K562 (cell line): ENCODE measurements around the gene OR51B5. TPM values are rescaled to one million over a fixed set of nuclear protein-coding genes. Genes with fewer than 3 reads are reported as not detected.
A peak's percentile ranks its signal among the peaks of the same experiment; 100 is the strongest.

Experiments
- ATAC-seq: fragments of 200-7000 bp; cut with Tn5 transposase; 3 replicates; pipeline ENCODE4 v1.9.1; 2020; ENCODE audit warnings: moderate library complexity
- BruUV-seq: library from RNA; stranded (reverse); fragments of 400-500 nt; replicated peaks from 2 replicates; lab custom pipeline; 2021; lab: Mats Ljungman, UMichigan
- CTCF ChIA-PET: fragments of 300-600 bp; formaldehyde crosslinking; extraction: SDS; loops from one replicate; lab custom pipeline; 2021; ENCODE audit warnings: low intra/inter-chr PET ratio; lab: Yijun Ruan, JAX
- POLR2A ChIA-PET: fragments of 300-600, 350-650 bp; sonication (Branson Sonifier 250); formaldehyde crosslinking; extraction: SDS; loops from one replicate; lab custom pipeline; 2021; ENCODE audit warnings: antibody characterized with exemption, inconsistent platforms; lab: Yijun Ruan, JAX
- DNase-seq, 4 experiments: peaks; one replicate each; pipeline versions ENCODE4 v3.0.0 to v3.0.0-alpha.2; 2011 to 2018; ENCODE audit warnings: low spot score in 3 of 4, mixed read lengths in 3 of 4; ENCODE audit errors: extremely low read depth in 1 of 4
- FAIRE-seq: peaks from 2 replicates; lab custom pipeline; 2011; peaks lifted over from hg19 to GRCh38; lab: Jason Lieb, UNC
- H2AFZ ChIP-seq: 2 replicates; pipeline ENCODE4 v1.6.0; 2011; ENCODE audit warnings: low read depth, low read length, control low read depth, inconsistent platforms
- H3K27ac ChIP-seq: fragments of 200-600 bp; 3 replicates; pipeline ENCODE4 v1.8.0; 2011; ENCODE audit warnings: low read depth, mild to moderate bottlenecking, control low read depth, inconsistent platforms, low read length, moderate library complexity, mixed read lengths; ENCODE audit errors: extremely low read depth
- H3K27me3 ChIP-seq, 2 experiments: fragments of 300-600 bp in 1 of 2; 2 replicates in 1 of 2; 3 replicates in 1 of 2; pipeline versions ENCODE4 v1.6.0 to v1.8.0; 2011; ENCODE audit warnings: inconsistent platforms in 2 of 2, low read length in 2 of 2, mild to moderate bottlenecking in 1 of 2, mixed read lengths in 1 of 2, moderate library complexity in 1 of 2; ENCODE audit not compliant: control insufficient read depth in 2 of 2, insufficient read depth in 2 of 2
- H3K36me3 ChIP-seq: fragments of 300-600 bp; 3 replicates; pipeline ENCODE4 v1.8.0; 2011; ENCODE audit warnings: mild to moderate bottlenecking, low read length, inconsistent platforms; ENCODE audit not compliant: control insufficient read depth, insufficient read depth
- H3K4me1 ChIP-seq, 2 experiments: fragments of 200-600 bp in 1 of 2; replicated peaks in 1 of 2; 2 replicates in 1 of 2; 3 replicates in 1 of 2; pipeline versions ENCODE4 v1.5.1 to v1.8.0; 2011; ENCODE audit warnings: inconsistent platforms in 2 of 2, low read length in 2 of 2, mild to moderate bottlenecking in 1 of 2, mixed read lengths in 1 of 2, moderate library complexity in 1 of 2; ENCODE audit not compliant: control insufficient read depth in 2 of 2, insufficient read depth in 2 of 2
- H3K4me2 ChIP-seq: 2 replicates; pipeline ENCODE4 v1.6.1; 2011; ENCODE audit warnings: low read length, control low read depth, inconsistent platforms, mixed read lengths; ENCODE audit not compliant: insufficient read depth
- H3K4me3 ChIP-seq: fragments of 200-600 bp; sonication (generic), shearing (Covaris generic); 2 replicates; pipeline ENCODE4 v1.5.1; 2016; ENCODE audit warnings: control low read depth, inconsistent platforms
- H3K79me2 ChIP-seq: fragments of 200-600 bp; 3 replicates; pipeline ENCODE4 v1.8.0; 2011; ENCODE audit warnings: low read length, inconsistent platforms; ENCODE audit not compliant: control insufficient read depth, insufficient read depth
- H3K9ac ChIP-seq, 2 experiments: 2 replicates each; pipeline versions ENCODE4 v1.6.0 to v1.6.1; 2011; ENCODE audit warnings: low read depth in 2 of 2, low read length in 2 of 2, control low read depth in 1 of 2, inconsistent platforms in 1 of 2, mild to moderate bottlenecking in 1 of 2, mixed read lengths in 1 of 2; ENCODE audit not compliant: insufficient read depth in 1 of 2
- H3K9me1 ChIP-seq: one replicate; pipeline ENCODE4 v1.6.0; 2011; ENCODE audit warnings: inconsistent platforms, mild to moderate bottlenecking, low read length, moderate library complexity; ENCODE audit not compliant: control insufficient read depth, insufficient read depth
- H3K9me3 ChIP-seq: replicated peaks from 2 replicates; pipeline ENCODE4 v1.5.1; 2011; ENCODE audit warnings: low read depth, low read length, inconsistent platforms; ENCODE audit not compliant: control insufficient read depth, insufficient read depth
- H4K20me1 ChIP-seq: replicated peaks from 2 replicates; pipeline ENCODE4 v1.6.1; 2011; ENCODE audit warnings: low read length, inconsistent platforms, mixed read lengths; ENCODE audit not compliant: control insufficient read depth, insufficient read depth
- C11orf30 ChIP-seq: fragments of 450-650 bp; IDR thresholded peaks from 2 replicates; pipeline ENCODE4 v1.6.1; 2016; ENCODE audit warnings: low read depth, mild to moderate bottlenecking
- CCNT2 ChIP-seq: IDR thresholded peaks from 2 replicates; pipeline ENCODE4 v1.6.1; 2011; ENCODE audit warnings: borderline replicate concordance, low read depth, mild to moderate bottlenecking, moderate library complexity, mixed read lengths, low read length; ENCODE audit not compliant: insufficient read length; ENCODE audit errors: extremely low read depth
- DMBX1 ChIP-seq: fragments of 250-450 bp; sonication (Bioruptor Pico); IDR thresholded peaks from 2 replicates; pipeline ENCODE4 v1.8.0; 2022; ENCODE audit warnings: inconsistent platforms, mild to moderate bottlenecking, moderate library complexity, borderline replicate concordance
- FOSL1 ChIP-seq: fragments of 200-800 bp; sonication (Bioruptor generic); conservative IDR thresholded peaks from 2 replicates; pipeline ENCODE4 v1.6.1; 2016; ENCODE audit warnings: missing genetic modification characterization, missing compliant biosample characterization
- GABPA ChIP-seq: fragments of 200-800 bp; sonication (Bioruptor generic); conservative IDR thresholded peaks from 2 replicates; pipeline ENCODE4 v1.6.1; 2016; ENCODE audit warnings: low read depth, missing genetic modification characterization, missing compliant biosample characterization
- GATAD2B ChIP-seq: fragments of 450-650 bp; IDR thresholded peaks from 2 replicates; pipeline ENCODE4 v1.6.1; 2017; ENCODE audit warnings: mild to moderate bottlenecking, borderline replicate concordance
- JUND ChIP-seq, 2 experiments: IDR thresholded peaks; 2 replicates in 1 of 2; 3 replicates in 1 of 2; pipeline ENCODE4 v1.6.1; 2011; ENCODE audit warnings: borderline replicate concordance in 2 of 2, low read depth in 2 of 2, low read length in 2 of 2, improper control_type of control experiment in 1 of 2, missing biosample characterization in 1 of 2, missing genetic modification characterization in 1 of 2, missing genetic modification reagents in 1 of 2
- MCM2 ChIP-seq: fragments of 450-650 bp; IDR thresholded peaks from 2 replicates; pipeline ENCODE4 v1.6.1; 2017; ENCODE audit warnings: low read depth, mild to moderate bottlenecking
- NR3C1 ChIP-seq: sonication (generic); formaldehyde crosslinking; IDR thresholded peaks from 2 replicates; pipeline ENCODE4 v1.8.1; 2022; ENCODE audit warnings: missing genetic modification reagents
- NUFIP1 ChIP-seq: fragments of 450-650 bp; IDR thresholded peaks from 2 replicates; pipeline ENCODE4 v1.6.1; 2018; ENCODE audit not compliant: partially characterized antibody
- POLR2G ChIP-seq: fragments of 200-400 bp; formaldehyde crosslinking; IDR thresholded peaks from 2 replicates; pipeline ENCODE4 v1.6.1; 2017; ENCODE audit warnings: low read depth, mild to moderate bottlenecking, antibody characterized with exemption, low read length, moderate library complexity
- SIN3B ChIP-seq: fragments of 450-650 bp; IDR thresholded peaks from 2 replicates; pipeline ENCODE4 v1.6.1; 2017; ENCODE audit warnings: low read depth, mild to moderate bottlenecking, moderate library complexity
- ZC3H8 ChIP-seq: fragments of 450-650 bp; IDR thresholded peaks from 2 replicates; pipeline ENCODE4 v1.6.1; 2017
- ZFX ChIP-seq: sonication (generic); formaldehyde crosslinking; IDR thresholded peaks from 2 replicates; pipeline ENCODE4 v1.8.0; 2022; ENCODE audit warnings: mild to moderate bottlenecking, missing genetic modification reagents, moderate library complexity
- ZNF224 ChIP-seq: sonication (generic); formaldehyde crosslinking; IDR thresholded peaks from 2 replicates; pipeline ENCODE4 v1.8.0; 2022; ENCODE audit warnings: mild to moderate bottlenecking, missing genetic modification reagents
- ZNF586 ChIP-seq: fragments of 450-650 bp; formaldehyde crosslinking; conservative IDR thresholded peaks from 2 replicates; pipeline ENCODE4 v1.4.0; 2020; ENCODE audit warnings: mild to moderate bottlenecking, moderate library complexity
- ZNF717 ChIP-seq: fragments of 250-450 bp; sonication (Bioruptor Pico); IDR thresholded peaks from 2 replicates; pipeline ENCODE4 v1.5.0; 2021
- ZNF764 ChIP-seq: fragments of 250-450 bp; sonication (Bioruptor Pico); IDR thresholded peaks from 2 replicates; pipeline ENCODE4 v1.4.0; 2020; ENCODE audit warnings: low read depth, mild to moderate bottlenecking, moderate library complexity
- ZNF77 ChIP-seq: fragments of 250-450 bp; sonication (Bioruptor Pico); IDR thresholded peaks from 2 replicates; pipeline ENCODE4 v1.5.0; 2020
- in situ Hi-C: fragments of 300-500 bp; cut with MboI; formaldehyde crosslinking; loops from 4 replicates; pipeline ENCODE4 v1.15.0; 2018; ENCODE audit warnings: inconsistent platforms, mixed read lengths
- intact Hi-C: fragments of 100-400 bp; cut with micrococcal nuclease; formaldehyde crosslinking; loops from 2 replicates; pipeline ENCODE4 v1.14.2; 2022
- polyA plus RNA-seq, 8 experiments: library from polyadenylated mRNA; depleted of rRNA in 4 of 8; stranded (reverse) in 5 of 8; unstranded in 3 of 8; fragments of >200 nt; fragmentation: Nextera tagmentation in 2 of 8; fragmentation: Illumina TruSeq in 1 of 8; extraction: Ambion mirVana in 2 of 8; extraction: Trizol in 1 of 8; gene quantifications; 2 replicates each; pipeline versions ENCODE4 v1.2.1 to v1.2.3, GENCODE V29; 2011 to 2014; ENCODE audit warnings: inconsistent platforms in 1 of 8, missing spikeins in 1 of 8
- total RNA-seq, 7 experiments: library from RNA; depleted of rRNA in 6 of 7; stranded (reverse); fragments of >200 nt in 6 of 7; fragmentation: Illumina TruSeq in 2 of 7; extraction: Trizol in 2 of 7; gene quantifications; 2 replicates each; pipeline versions ENCODE4 v1.2.1 to v1.2.3, GENCODE V29; 2011 to 2021; ENCODE audit warnings: low replicate concordance in 1 of 7
- TF ChIP-seq, protein P1 (sequence below): sonication (generic); formaldehyde crosslinking; IDR thresholded peaks from 2 replicates; pipeline ENCODE4 v1.9.0; 2022; ENCODE audit warnings: mild to moderate bottlenecking, missing genetic modification reagents
- TF ChIP-seq, protein P2 (sequence below): sonication (generic); formaldehyde crosslinking; IDR thresholded peaks from 2 replicates; pipeline ENCODE4 v1.8.0; 2022; ENCODE audit warnings: mild to moderate bottlenecking, missing genetic modification reagents
- TF ChIP-seq, protein P3 (sequence below), 2 experiments: fragments of 450-650 bp in 1 of 2; sonication (generic) in 1 of 2; formaldehyde crosslinking in 1 of 2; IDR thresholded peaks in 1 of 2; conservative IDR thresholded peaks in 1 of 2; 2 replicates each; pipeline versions ENCODE4 v1.6.1 to v1.8.1; 2016 to 2023; ENCODE audit warnings: mild to moderate bottlenecking in 2 of 2, moderate library complexity in 2 of 2, inconsistent platforms in 1 of 2, missing genetic modification reagents in 1 of 2

The OR51B5 gene
- total and polyA plus RNA-seq, 9 of the 15 experiments (the other 6 are each of a cell fraction or from before 2014, with no cell fraction given), result 81.2 to 176 (median 113) TPM

DNA sequence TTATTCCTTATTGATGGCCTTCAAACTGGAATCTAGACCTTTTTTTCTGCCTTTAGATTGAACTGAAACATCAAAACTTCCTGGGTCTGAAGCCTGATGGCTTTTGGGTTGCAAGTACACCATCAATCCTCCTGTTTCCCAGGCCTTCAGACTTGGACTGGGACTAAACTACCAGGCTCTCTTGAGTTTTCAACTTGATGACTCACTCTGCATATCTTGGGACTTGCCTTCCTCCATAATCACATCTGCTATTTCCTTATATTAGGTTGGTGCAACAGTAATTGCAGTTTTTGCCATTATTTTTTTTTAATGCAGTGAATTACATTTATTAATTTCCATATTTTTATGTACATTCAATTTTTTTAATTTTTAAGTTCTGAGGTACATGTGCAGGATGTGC is 7.0 kb downstream of the OR51B5 start:
- Histone ChIP-seq H3K9me1 (no peaks in the 10 kb centered on the region), H4K20me1 (no peaks in the 10 kb centered on the region), H3K9ac (no peak overlapping the region), H3K27ac (peak overlapping the region; percentile 16; the same call in 1 of the 3 replicates), H3K4me2 (no peak overlapping the region), H3K27me3 (no peaks in the 10 kb centered on the region), H3K9me3 (no peaks in the 10 kb centered on the region), H3K4me3 (no peak overlapping the region), H2AFZ (no peak overlapping the region), H3K36me3 (peaks cover 41% of the 10 kb centered on the region), H3K4me1 (peaks cover 0 to 28% of the 10 kb centered on the region in 2 experiments; a peak in 2 of 5 replicates), H3K79me2 (no peaks in the 10 kb centered on the region)
- in situ Hi-C loops, result no loop called here
- intact Hi-C loops, result no loop called here
- BruUV-seq, result no TSS peak
- ChIA-PET CTCF (no interaction called here), POLR2A (interaction anchor here (0.6 kb wide), 1 partner anchor 125 kb away, joined by 4 read pairs; no protein-coding TSS in a partner anchor)
- FAIRE-seq (no peak), ATAC-seq (peak; percentile 71), DNase-seq (peak in 1 of 4 experiments; percentile 52)
- no peak for TF ChIP-seq ZC3H8
- no peak for TF ChIP-seq DMBX1 (CRISPR knock-in tag)
- peak; percentile 81; the same call in 1 of the 2 replicates for TF ChIP-seq JUND (IDR thresholded peaks at IDR 0.05; ENCODE audit: borderline replicate concordance, low read depth, low read length)
- peak; percentile 66; the same call in 1 of the 3 replicates for TF ChIP-seq JUND (tag; IDR thresholded peaks at IDR 0.05; ENCODE audit: borderline replicate concordance, low read depth, low read length)
- TF ChIP-seq ZFX, result no peak
- no peak for TF ChIP-seq SIN3B
- peak; percentile 20; the same call in 1 of the 2 replicates for TF ChIP-seq C11orf30
- no peak for TF ChIP-seq GATAD2B
- no peak for TF ChIP-seq ZNF224 (CRISPR knock-in tag)
- TF ChIP-seq ZNF586 (CRISPR knock-in tag), result no peak
- no peak for TF ChIP-seq ZNF764 (CRISPR knock-in tag)
- TF ChIP-seq, protein P1, sequence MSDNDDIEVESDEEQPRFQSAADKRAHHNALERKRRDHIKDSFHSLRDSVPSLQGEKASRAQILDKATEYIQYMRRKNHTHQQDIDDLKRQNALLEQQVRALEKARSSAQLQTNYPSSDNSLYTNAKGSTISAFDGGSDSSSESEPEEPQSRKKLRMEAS, result no peak
- no peak for TF ChIP-seq MCM2
- no peak for TF ChIP-seq CCNT2
- TF ChIP-seq NUFIP1, result no peak
- no peak for TF ChIP-seq ZNF717 (CRISPR knock-in tag)
- no peak for TF ChIP-seq POLR2G
- TF ChIP-seq, protein P2, sequence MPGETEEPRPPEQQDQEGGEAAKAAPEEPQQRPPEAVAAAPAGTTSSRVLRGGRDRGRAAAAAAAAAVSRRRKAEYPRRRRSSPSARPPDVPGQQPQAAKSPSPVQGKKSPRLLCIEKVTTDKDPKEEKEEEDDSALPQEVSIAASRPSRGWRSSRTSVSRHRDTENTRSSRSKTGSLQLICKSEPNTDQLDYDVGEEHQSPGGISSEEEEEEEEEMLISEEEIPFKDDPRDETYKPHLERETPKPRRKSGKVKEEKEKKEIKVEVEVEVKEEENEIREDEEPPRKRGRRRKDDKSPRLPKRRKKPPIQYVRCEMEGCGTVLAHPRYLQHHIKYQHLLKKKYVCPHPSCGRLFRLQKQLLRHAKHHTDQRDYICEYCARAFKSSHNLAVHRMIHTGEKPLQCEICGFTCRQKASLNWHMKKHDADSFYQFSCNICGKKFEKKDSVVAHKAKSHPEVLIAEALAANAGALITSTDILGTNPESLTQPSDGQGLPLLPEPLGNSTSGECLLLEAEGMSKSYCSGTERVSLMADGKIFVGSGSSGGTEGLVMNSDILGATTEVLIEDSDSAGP (CRISPR knock-in tag), result no peak
- peak; percentile 67 for TF ChIP-seq FOSL1 (tag)
- TF ChIP-seq NR3C1 (CRISPR knock-in tag), result no peak
- no peak for TF ChIP-seq GABPA (tag)
- TF ChIP-seq ZNF77 (CRISPR knock-in tag), result no peak
- TF ChIP-seq, protein P3, sequence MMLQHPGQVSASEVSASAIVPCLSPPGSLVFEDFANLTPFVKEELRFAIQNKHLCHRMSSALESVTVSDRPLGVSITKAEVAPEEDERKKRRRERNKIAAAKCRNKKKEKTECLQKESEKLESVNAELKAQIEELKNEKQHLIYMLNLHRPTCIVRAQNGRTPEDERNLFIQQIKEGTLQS (IDR thresholded peaks at IDR 0.05), result peak; percentile 64
- TF ChIP-seq, protein P3 (CRISPR knock-in tag; conservative IDR thresholded peaks at IDR 0.05), result no peak
